ENCODE results near the gene FGF18.
"Not testable (repeated sequence)": the region's sequence is repeated elsewhere in the genome, so short reads cannot be mapped to it uniquely, and the experiment has no call there.

Gene FGF18

GRCh38 chr5:171495122-171495700, 75.8 kb downstream of the FGF18 start:
- DNase-seq (ENCODE audit: low read depth in 2 of 2), result no peak

- DNase-seq (ENCODE audit: low read depth in 2 of 2), result no peak
Measured at GRCh38 chr5:171496456-171496855, 77.0 kb downstream of the FGF18 start.

- DNase-seq (ENCODE audit: low read depth in 2 of 2), result not testable (repeated sequence)
Measured at GRCh38 chr5:171497494-171497893, 78.0 kb downstream of the FGF18 start.

GRCh38 chr5:171498166-171498565, 78.7 kb downstream of the FGF18 start:
- no peak for DNase-seq (ENCODE audit: low read depth in 2 of 2)

- no peak for DNase-seq (ENCODE audit: low read depth in 2 of 2)
Measured at GRCh38 chr5:171499611-171500010, 80.2 kb downstream of the FGF18 start.

GRCh38 chr5:171505473-171506043, 86.1 kb downstream of the FGF18 start:
- DNase-seq (ENCODE audit: low read depth in 2 of 2), result no peak

- no peak for DNase-seq (ENCODE audit: low read depth in 2 of 2)
Measured at GRCh38 chr5:171506951-171507350, 87.5 kb downstream of the FGF18 start.

Data from fibroblast of skin of left quadriceps (primary cell).